22Rv1 (cell line): ENCODE data around the gene PCBP4.

Source experiments
- CTCF ChIP-seq: fragments of 450-650 bp; IDR thresholded peaks from 2 replicates; pipeline ENCODE4 v1.5.1; 2017; ENCODE audit warnings: mild to moderate bottlenecking
- ZFX ChIP-seq: fragments of 450-650 bp; IDR thresholded peaks from 2 replicates; pipeline ENCODE4 v1.6.1; 2017; ENCODE audit warnings: antibody characterized with exemption, borderline replicate concordance

DNA sequence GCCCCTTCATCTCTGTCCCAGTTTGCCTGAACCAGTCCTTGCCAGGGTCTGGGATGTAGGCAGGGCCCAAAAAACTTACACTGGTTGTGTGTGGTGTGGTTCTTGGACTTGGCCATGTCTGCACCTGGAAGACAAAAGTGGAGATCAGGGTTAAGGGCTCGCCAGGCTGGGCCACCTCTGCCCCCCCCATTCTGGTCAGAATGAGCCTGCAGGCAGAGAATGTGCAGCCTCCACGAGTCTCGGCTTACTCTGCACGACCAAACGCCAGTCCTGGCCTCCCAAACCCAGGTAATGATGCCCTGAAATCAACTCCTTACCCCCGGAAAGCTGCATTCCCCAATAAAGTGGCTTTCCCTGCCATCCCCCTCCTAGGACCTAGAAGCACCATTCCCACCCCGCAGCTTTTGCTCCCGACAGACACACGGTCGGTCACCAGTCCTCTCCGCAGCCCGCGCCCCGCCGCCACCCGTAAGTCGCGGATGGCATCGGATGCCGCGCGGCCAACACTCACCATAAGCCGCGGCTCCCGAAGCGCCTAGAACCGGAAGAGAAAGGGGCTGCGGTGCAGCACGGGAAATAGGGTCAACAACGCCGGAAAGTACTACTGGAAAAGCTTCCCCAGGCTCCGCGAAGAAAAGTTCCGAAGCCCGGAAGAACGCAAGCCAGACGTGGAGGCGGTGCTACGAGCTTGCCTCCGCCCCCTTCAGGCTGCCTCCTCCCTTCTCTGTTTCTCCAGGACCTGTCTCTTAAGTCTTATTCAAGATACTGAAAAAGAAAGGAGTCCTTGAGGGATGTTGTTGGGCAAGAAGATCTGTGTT lies 28.3 kb upstream of the PCBP4 start, which contains the start of gene RPL29:
- TF ChIP-seq CTCF, result no peak
- TF ChIP-seq ZFX, result no peak
